H1 (cell line): ENCODE data around the gene TMEM117. TPM values are rescaled to one million over a fixed set of nuclear protein-coding genes. Genes with fewer than 3 reads are reported as not detected.

Experiments
- USF2 ChIP-seq: IDR thresholded peaks from 2 replicates; pipeline ENCODE4 v1.6.1; 2011; ENCODE audit warnings: low read length, improper control_type of control experiment
- polyA plus RNA-seq, 7 experiments: library from polyadenylated mRNA; depleted of rRNA in 3 of 7; stranded (reverse) in 5 of 7; unstranded in 2 of 7; fragments of >200 nt in 5 of 7; fragments of 200-250 nt in 2 of 7; gene quantifications; 1 replicate in 5 of 7; 2 replicates in 1 of 7; 4 replicates in 1 of 7; pipeline versions ENCODE4 v1.2.1 to v1.2.3, GENCODE V29; 2011 to 2013; ENCODE audit warnings: missing spikeins in 2 of 7, mixed read lengths in 2 of 7
- total RNA-seq: library from RNA; stranded (reverse); fragmentation: NEBNext Ultra II Directional; extraction: Animal tissue kit (Norgen Biotek cat#: 25700); gene quantifications from 2 replicates; pipeline ENCODE4 v1.2.1, GENCODE V29; 2021

Gene TMEM117
- total and polyA plus RNA-seq, 2 of the 8 experiments (the other 6 are each of a cell fraction or from before 2014, with no cell fraction given) = 0.80 to 1.4 TPM

- TF ChIP-seq USF2 = no peak
These were observed 450.5 kb downstream of the TMEM117 start (continued) for GRCh38 chr12:44286336-44286735.
